Measurements from ENCODE around the gene MFSD11. TPM values are rescaled to one million over a fixed set of nuclear protein-coding genes. Genes with fewer than 3 reads are reported as not detected.
A peak's percentile ranks its signal among the peaks of the same experiment; 100 is the strongest.
"Not testable (repeated sequence)": the region's sequence is repeated elsewhere in the genome, so short reads cannot be mapped to it uniquely, and the experiment has no call there.

Gene MFSD11
- total and polyA plus RNA-seq, 2 of the 4 experiments (the other 2 are of a cell fraction): 12.3 to 16.1 TPM

DNA sequence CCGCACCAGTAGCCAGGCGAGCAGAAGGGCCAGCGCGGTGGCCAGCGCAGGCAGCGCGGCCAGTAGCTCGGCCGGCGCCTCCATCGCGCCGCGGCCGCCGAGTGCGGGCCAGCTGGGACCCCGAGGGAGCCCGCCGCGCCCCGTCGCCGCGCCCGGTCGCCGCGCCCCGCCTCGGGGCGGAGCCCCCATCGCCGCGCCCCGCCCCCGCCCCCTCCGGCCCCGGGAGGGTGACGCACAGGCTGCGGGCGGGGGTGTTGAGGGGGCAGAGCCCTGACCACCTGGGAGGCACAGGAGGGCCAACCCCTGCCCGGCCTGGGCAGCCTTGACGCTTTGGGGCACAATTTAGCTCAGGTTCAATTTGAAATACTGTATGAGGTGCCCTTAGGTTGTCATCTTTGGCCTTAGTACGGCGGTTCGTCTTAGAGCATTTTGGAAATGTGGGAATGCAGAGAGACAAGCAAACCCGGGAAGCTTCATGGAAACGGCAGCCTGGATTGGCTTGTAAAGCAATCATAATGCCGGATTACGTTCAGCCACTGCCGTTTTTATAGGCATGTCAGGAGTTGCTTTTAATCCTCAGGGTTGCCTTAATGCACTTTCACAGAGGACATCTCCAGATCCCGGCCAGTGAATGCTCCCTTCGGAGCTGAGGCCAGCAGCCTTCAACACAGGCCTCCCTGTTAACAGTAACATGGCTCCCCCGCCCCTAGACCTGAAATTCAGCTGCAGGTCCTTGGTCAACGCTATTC lies 26.9 kb upstream of the MFSD11 start, which contains the start of gene MXRA7:
MXRA7 (minus strand) TSS at position 103 of the 749 bp plus-strand sequence; CDS start at position 84, 19 bp downstream.
- CTCF ChIA-PET: interaction anchor here (1.2 kb wide), 1 partner anchor 22 kb away, joined by 3 read pairs; no protein-coding TSS in a partner anchor
- Histone ChIP-seq H2BK20ac (ENCODE audit: low read depth, low read length) (peak within 1 kb of the TSS; percentile 54; the same call in 1 of the 2 replicates), H3K14ac (replicated peaks; ENCODE audit: low read depth, low read length) (peak within 1 kb of the TSS; percentile 99), H4K5ac (ENCODE audit: low read depth, low read length) (peak within 1 kb of the TSS; percentile 67), H2BK5ac (ENCODE audit: low read depth, low read length, poor library complexity, severe bottlenecking) (peak within 1 kb of the TSS; percentile 92), H3K9ac (ENCODE audit: low read depth, low read length) (peak within 1 kb of the TSS; percentile 86), H4K20me1 (ENCODE audit: insufficient read depth, low read length) (peaks cover 67% of the 10 kb centered on the region), H3K56ac (ENCODE audit: extremely low read depth, insufficient read depth, low read length) (peak within 1 kb of the TSS; percentile 96), H2AFZ (replicated peaks; ENCODE audit: low read length, poor library complexity) (peak within 1 kb of the TSS; percentile 75), H3K9me1 (ENCODE audit: insufficient read depth, low read length) (peaks cover 20% of the 10 kb centered on the region), H2BK120ac (ENCODE audit: low read depth, low read length) (peak within 1 kb of the TSS; percentile 94), H3K4me1 (ENCODE audit: control insufficient read depth, insufficient read depth, low read length) (peaks cover 31% of the 10 kb centered on the region), H3K27me3 (ENCODE audit: control insufficient read depth, insufficient read depth, low read length) (no peaks in the 10 kb centered on the region), H4K91ac (ENCODE audit: insufficient read depth, low read depth, low read length) (peak within 1 kb of the TSS; percentile 98), H3K4me2 (ENCODE audit: low read depth, low read length) (peak within 1 kb of the TSS; percentile 97), H2AK5ac (ENCODE audit: low read depth, low read length) (peak within 1 kb of the TSS; percentile 81), H2BK15ac (ENCODE audit: low read depth, low read length) (peak within 1 kb of the TSS; percentile 60; the same call in 1 of the 3 replicates), H3K27ac (ENCODE audit: insufficient read depth, low read length) (peak within 1 kb of the TSS; percentile 90), H3K4me3 (ENCODE audit: insufficient read depth, low read depth, low read length) (peak within 1 kb of the TSS; percentile 58), H3K9me3 (ENCODE audit: control insufficient read depth, insufficient read depth, low read length) (no peaks in the 10 kb centered on the region), H3K79me1 (ENCODE audit: low read depth in 1 of 2, low read length in 2 of 2) (peaks cover 26 to 86% of the 10 kb centered on the region in 2 experiments), H2AK9ac (replicated peaks; ENCODE audit: low read depth, low read length, poor library complexity) (peak within 1 kb of the TSS; percentile 99), H3K36me3 (ENCODE audit: control insufficient read depth, insufficient read depth, low read length) (peaks cover 20% of the 10 kb centered on the region), H4K8ac (ENCODE audit: low read depth in 2 of 2, low read length in 2 of 2) (peak within 1 kb of the TSS; percentile 49 to 89), H3K18ac (ENCODE audit: low read depth, low read length) (peak within 1 kb of the TSS; percentile 73), H3K4ac (ENCODE audit: low read depth, low read length) (peak within 1 kb of the TSS; percentile 98), H3K23ac (ENCODE audit: low read depth, low read length) (peak within 1 kb of the TSS; percentile 98)
- POLR2A ChIA-PET (ENCODE audit: unreplicated experiment): interaction anchor here (0.6 kb wide), 1 partner anchor 26 kb away, joined by 4 read pairs; no protein-coding TSS in a partner anchor
- DNase-seq (peak; percentile 61), ATAC-seq (ENCODE audit: low read depth) (peak; percentile 59)
- BruUV-seq (replicated peaks): no TSS peak
- intact Hi-C loops (cut with micrococcal nuclease) (loop anchor here (2.0 kb wide), 1 partner anchor 152 kb away; no protein-coding TSS in a partner anchor), dilution Hi-C loops (cut with HindIII; ENCODE audit: low sequenced_read_pairs, unreplicated experiment) (no loop called here), in situ Hi-C loops (cut with MboI; ENCODE audit: low sequenced_read_pairs) (no loop called here)
- TF ChIP-seq BHLHE40 (IDR thresholded peaks at IDR 0.05; ENCODE audit: low read depth, low read length) (no peak), POLR2A (IDR thresholded peaks at IDR 0.05; ENCODE audit: low read depth, low read length) (peak; percentile 55), MAZ (IDR thresholded peaks at IDR 0.05; ENCODE audit: borderline replicate concordance, low read depth, low read length) (peak; percentile 90; the same call in 1 of the 2 replicates), NFE2L2 (IDR thresholded peaks at IDR 0.05; ENCODE audit: low read depth, low read length) (no peak), FOS (IDR thresholded peaks at IDR 0.05; ENCODE audit: low read depth, low read length) (0 out of 2 replicates have a peak, but pooled peaks have one; percentile 5)
- WGBS, 2 experiments (ENCODE audit: extremely low coverage in 2 of 2, insufficient read length in 1 of 2): 8% methylated on average over 6 of the region's 56 CpGs; no CpG with 5 or more reads in 1 of the 2 experiments

DNA sequence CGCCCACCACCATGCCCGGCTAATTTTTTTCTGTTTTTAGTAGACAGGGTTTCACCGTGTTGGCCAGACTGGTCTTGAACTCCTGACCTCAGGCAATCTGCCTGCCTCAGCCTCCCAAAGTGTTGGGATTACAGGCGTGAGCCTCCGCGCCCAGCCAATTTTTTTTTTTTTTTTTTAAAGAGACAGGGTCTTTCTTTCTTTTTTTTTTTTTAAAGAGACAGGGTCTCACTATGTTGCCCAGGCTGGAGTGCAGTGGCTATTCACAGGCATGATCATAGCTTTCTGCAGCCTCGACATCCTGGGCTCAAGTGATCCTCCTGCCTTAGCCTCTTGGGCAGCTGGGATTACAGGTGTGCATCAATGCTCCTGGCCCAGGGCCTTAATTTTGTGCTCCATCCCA lies 25.6 kb upstream of the MFSD11 start:
- H3K56ac ChIP-seq (ENCODE audit: extremely low read depth, insufficient read depth, low read length); in situ Hi-C loops (cut with MboI; ENCODE audit: low sequenced_read_pairs); H2BK15ac ChIP-seq (ENCODE audit: low read depth, low read length); H3K9ac ChIP-seq (ENCODE audit: low read depth, low read length); dilution Hi-C loops (cut with HindIII; ENCODE audit: low sequenced_read_pairs, unreplicated experiment); H3K4me3 ChIP-seq (ENCODE audit: insufficient read depth, low read depth, low read length); intact Hi-C loops (cut with micrococcal nuclease); POLR2A ChIA-PET (ENCODE audit: unreplicated experiment); H3K4me2 ChIP-seq (ENCODE audit: low read depth, low read length); H2BK5ac ChIP-seq (ENCODE audit: low read depth, low read length, poor library complexity, severe bottlenecking); H3K9me3 ChIP-seq (ENCODE audit: control insufficient read depth, insufficient read depth, low read length); H4K8ac ChIP-seq (ENCODE audit: low read depth in 2 of 2, low read length in 2 of 2); H2BK20ac ChIP-seq (ENCODE audit: low read depth, low read length); ATAC-seq (ENCODE audit: low read depth); H3K14ac ChIP-seq (replicated peaks; ENCODE audit: low read depth, low read length); H2AFZ ChIP-seq (replicated peaks; ENCODE audit: low read length, poor library complexity); H4K91ac ChIP-seq (ENCODE audit: insufficient read depth, low read depth, low read length); DNase-seq; H3K27me3 ChIP-seq (ENCODE audit: control insufficient read depth, insufficient read depth, low read length); H3K4ac ChIP-seq (ENCODE audit: low read depth, low read length); H4K5ac ChIP-seq (ENCODE audit: low read depth, low read length); H2BK120ac ChIP-seq (ENCODE audit: low read depth, low read length); H2AK5ac ChIP-seq (ENCODE audit: low read depth, low read length); H3K23ac ChIP-seq (ENCODE audit: low read depth, low read length); BruUV-seq (replicated peaks); H2AK9ac ChIP-seq (replicated peaks; ENCODE audit: low read depth, low read length, poor library complexity); H3K18ac ChIP-seq (ENCODE audit: low read depth, low read length); H3K27ac ChIP-seq (ENCODE audit: insufficient read depth, low read length): not testable (repeated sequence)
- peaks cover 65% of the 10 kb centered on the region for H4K20me1 ChIP-seq (ENCODE audit: insufficient read depth, low read length)
- H3K4me1 ChIP-seq (ENCODE audit: control insufficient read depth, insufficient read depth, low read length): peaks cover 32% of the 10 kb centered on the region
- H3K9me1 ChIP-seq (ENCODE audit: insufficient read depth, low read length): peaks cover 17% of the 10 kb centered on the region
- peaks cover 26 to 80% of the 10 kb centered on the region in 2 experiments for H3K79me1 ChIP-seq (ENCODE audit: low read depth in 1 of 2, low read length in 2 of 2)
- peaks cover 22% of the 10 kb centered on the region for H3K36me3 ChIP-seq (ENCODE audit: control insufficient read depth, insufficient read depth, low read length)
- CTCF ChIA-PET: interaction anchor here (1.2 kb wide), 1 partner anchor 20 kb away, joined by 3 read pairs; no protein-coding TSS in a partner anchor
- WGBS, 2 experiments (ENCODE audit: extremely low coverage in 2 of 2, insufficient read length in 1 of 2): 77% methylated on average over 2 of the region's 7 CpGs; no CpG with 5 or more reads in 1 of the 2 experiments

All from IMR-90 (cell line).